NT2/D1 (cell line): ENCODE measurements around the gene GGT7.

ENCODE experiments used
- SUZ12 ChIP-seq: IDR thresholded peaks from 2 replicates; pipeline ENCODE4 v1.6.1; 2011; ENCODE audit not compliant: insufficient read length, insufficient read depth; ENCODE audit errors: extremely low read depth
- YY1 ChIP-seq: IDR thresholded peaks from 2 replicates; pipeline ENCODE4 v1.6.1; 2011; ENCODE audit not compliant: insufficient read length, insufficient read depth

- TF ChIP-seq YY1 = no peak
- TF ChIP-seq SUZ12 = no peak
These were observed 48.2 kb downstream of the GGT7 start for GRCh38 chr20:34824452-34824805.
